Astrocyte of the cerebellum (primary cell): ENCODE measurements around the gene SECISBP2.

Experiments used
- DNase-seq: peaks from one replicate; pipeline ENCODE4 v3.0.0-alpha.2; 2011; ENCODE audit warnings: low read depth
- H3K4me3 ChIP-seq: 2 replicates; pipeline ENCODE4 v1.5.1; 2011; ENCODE audit warnings: mild to moderate bottlenecking, low read depth, low read length, moderate library complexity
- CTCF ChIP-seq: IDR thresholded peaks from 2 replicates; pipeline ENCODE4 v1.5.1; 2012; ENCODE audit warnings: low read length, low read depth, moderate library complexity, mild to moderate bottlenecking; ENCODE audit errors: missing control alignments
- in situ Hi-C: cut with HindIII; loops from 2 replicates; pipeline ENCODE4 v1.10.0; 2017; ENCODE audit warnings: low sequenced_read_pairs

Gene SECISBP2

GRCh38 chr9:89328064-89328463 is 9.8 kb downstream of the SECISBP2 start:
- in situ Hi-C loops: no loop called here
- DNase-seq: peak; percentile 8
- no peak for TF ChIP-seq CTCF
- H3K4me3 ChIP-seq: no peak overlapping the region

GRCh38 chr9:89329917-89330316 is 11.6 kb downstream of the SECISBP2 start:
- TF ChIP-seq CTCF: no peak
- no peak overlapping the region for H3K4me3 ChIP-seq
- in situ Hi-C loops: loop anchor here (10.0 kb wide), 1 partner anchor 165 kb away; the partner anchor contains the start of gene SEMA4D
- DNase-seq: no peak

- H3K4me3 ChIP-seq: no peak overlapping the region
- in situ Hi-C loops: loop anchor here (10.0 kb wide), 1 partner anchor 164 kb away; the partner anchor contains the start of gene SEMA4D
- DNase-seq: no peak
- no peak for TF ChIP-seq CTCF
These were observed 12.2 kb downstream of the SECISBP2 start for GRCh38 chr9:89330513-89330912.

GRCh38 chr9:89339807-89340206 is 21.5 kb downstream of the SECISBP2 start:
- in situ Hi-C loops: loop anchor here (10.0 kb wide), 1 partner anchor 155 kb away; the partner anchor contains the start of gene SEMA4D
- no peak for DNase-seq
- no peak overlapping the region for H3K4me3 ChIP-seq
- no peak for TF ChIP-seq CTCF

- in situ Hi-C loops: no loop called here
- no peak overlapping the region for H3K4me3 ChIP-seq
- TF ChIP-seq CTCF: no peak
- no peak for DNase-seq
These were observed 22.0 kb downstream of the SECISBP2 start for GRCh38 chr9:89340332-89340731.

GRCh38 chr9:89342213-89342612 is 23.9 kb downstream of the SECISBP2 start:
- in situ Hi-C loops: no loop called here

More at GRCh38 chr9:89342213-89342612, 23.9 kb downstream of the SECISBP2 start:
- no peak overlapping the region for H3K4me3 ChIP-seq
- no peak for TF ChIP-seq CTCF
- no peak for DNase-seq
